ENCODE measurements around the gene ANXA2R. TPM values are rescaled to one million over a fixed set of nuclear protein-coding genes. Genes with fewer than 3 reads are reported as not detected.

The ANXA2R gene
- total and polyA plus RNA-seq, 9 of the 15 experiments (the other 6 are each of a cell fraction or from before 2014, with no cell fraction given), result 2.1 to 4.8 (median 3.4) TPM

DNA sequence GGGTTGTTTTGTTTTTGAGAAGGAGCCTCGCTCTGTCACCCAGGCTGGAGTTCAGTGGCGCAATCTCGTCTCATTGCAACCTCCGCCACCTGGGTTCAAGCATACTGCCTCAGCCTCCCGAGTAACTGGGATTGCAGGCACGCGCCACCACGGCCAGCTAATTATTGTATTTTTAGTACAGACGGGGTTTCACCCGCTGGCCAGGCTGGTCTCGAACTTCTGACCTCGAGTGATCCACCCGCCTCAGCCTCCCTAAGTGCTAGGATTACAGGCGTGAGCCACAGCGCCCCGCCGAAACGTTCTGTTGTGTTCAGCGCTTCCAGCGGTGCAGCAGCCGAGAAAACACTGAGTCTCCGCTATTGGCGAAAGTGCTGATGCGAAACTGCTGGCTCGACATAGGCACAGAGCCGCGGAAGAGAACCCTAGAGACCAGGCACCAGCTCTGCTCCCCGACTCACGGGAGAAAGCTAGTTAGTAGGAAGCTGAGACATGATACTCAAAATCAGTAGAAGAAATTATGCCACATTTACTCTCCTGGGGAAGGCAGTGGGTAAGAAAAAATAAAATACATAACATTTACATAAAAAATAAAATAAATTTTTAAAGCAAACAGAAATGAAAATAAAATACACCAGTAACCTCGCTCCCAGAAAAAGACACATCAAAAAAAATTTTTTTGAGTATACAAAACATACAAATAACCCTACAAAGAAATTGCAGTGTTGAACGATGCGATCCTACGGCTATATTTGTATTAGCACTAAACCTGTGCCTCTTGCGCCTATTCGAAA, 31.6 kb downstream of the ANXA2R start (continued):
- TF ChIP-seq, protein P1, sequence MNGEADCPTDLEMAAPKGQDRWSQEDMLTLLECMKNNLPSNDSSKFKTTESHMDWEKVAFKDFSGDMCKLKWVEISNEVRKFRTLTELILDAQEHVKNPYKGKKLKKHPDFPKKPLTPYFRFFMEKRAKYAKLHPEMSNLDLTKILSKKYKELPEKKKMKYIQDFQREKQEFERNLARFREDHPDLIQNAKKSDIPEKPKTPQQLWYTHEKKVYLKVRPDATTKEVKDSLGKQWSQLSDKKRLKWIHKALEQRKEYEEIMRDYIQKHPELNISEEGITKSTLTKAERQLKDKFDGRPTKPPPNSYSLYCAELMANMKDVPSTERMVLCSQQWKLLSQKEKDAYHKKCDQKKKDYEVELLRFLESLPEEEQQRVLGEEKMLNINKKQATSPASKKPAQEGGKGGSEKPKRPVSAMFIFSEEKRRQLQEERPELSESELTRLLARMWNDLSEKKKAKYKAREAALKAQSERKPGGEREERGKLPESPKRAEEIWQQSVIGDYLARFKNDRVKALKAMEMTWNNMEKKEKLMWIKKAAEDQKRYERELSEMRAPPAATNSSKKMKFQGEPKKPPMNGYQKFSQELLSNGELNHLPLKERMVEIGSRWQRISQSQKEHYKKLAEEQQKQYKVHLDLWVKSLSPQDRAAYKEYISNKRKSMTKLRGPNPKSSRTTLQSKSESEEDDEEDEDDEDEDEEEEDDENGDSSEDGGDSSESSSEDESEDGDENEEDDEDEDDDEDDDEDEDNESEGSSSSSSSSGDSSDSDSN (IDR thresholded peaks at IDR 0.05; ENCODE audit: borderline replicate concordance in 1 of 2, low read depth in 2 of 2, low read length in 2 of 2), result peak; percentile 94 to 95; a peak in 3 of 4 replicates
- TF ChIP-seq SMAD3 (CRISPR knock-in tag; conservative IDR thresholded peaks at IDR 0.05) (no peak), SAFB (IDR thresholded peaks at IDR 0.05; ENCODE audit: borderline replicate concordance, low read depth, low read length) (no peak), MCM3 (IDR thresholded peaks at IDR 0.05) (no peak), EP400 (IDR thresholded peaks at IDR 0.05) (peak; percentile 66), IFI16 (CRISPR knock-in tag; IDR thresholded peaks at IDR 0.05) (0 out of 2 replicates have a peak, but pooled peaks have one; percentile 2), NR4A1 (CRISPR knock-in tag; IDR thresholded peaks at IDR 0.05) (no peak), NR4A1 (tag; IDR thresholded peaks at IDR 0.05) (peak; percentile 83), NR2C2 (CRISPR knock-in tag; IDR thresholded peaks at IDR 0.05) (no peak; the same call in 1 of the 2 replicates), NR2C2 (tag; IDR thresholded peaks at IDR 0.05) (peak; percentile 46; the same call in 1 of the 2 replicates), IRF2 (CRISPR knock-in tag; IDR thresholded peaks at IDR 0.05) (no peak)
- TF ChIP-seq, protein P2, sequence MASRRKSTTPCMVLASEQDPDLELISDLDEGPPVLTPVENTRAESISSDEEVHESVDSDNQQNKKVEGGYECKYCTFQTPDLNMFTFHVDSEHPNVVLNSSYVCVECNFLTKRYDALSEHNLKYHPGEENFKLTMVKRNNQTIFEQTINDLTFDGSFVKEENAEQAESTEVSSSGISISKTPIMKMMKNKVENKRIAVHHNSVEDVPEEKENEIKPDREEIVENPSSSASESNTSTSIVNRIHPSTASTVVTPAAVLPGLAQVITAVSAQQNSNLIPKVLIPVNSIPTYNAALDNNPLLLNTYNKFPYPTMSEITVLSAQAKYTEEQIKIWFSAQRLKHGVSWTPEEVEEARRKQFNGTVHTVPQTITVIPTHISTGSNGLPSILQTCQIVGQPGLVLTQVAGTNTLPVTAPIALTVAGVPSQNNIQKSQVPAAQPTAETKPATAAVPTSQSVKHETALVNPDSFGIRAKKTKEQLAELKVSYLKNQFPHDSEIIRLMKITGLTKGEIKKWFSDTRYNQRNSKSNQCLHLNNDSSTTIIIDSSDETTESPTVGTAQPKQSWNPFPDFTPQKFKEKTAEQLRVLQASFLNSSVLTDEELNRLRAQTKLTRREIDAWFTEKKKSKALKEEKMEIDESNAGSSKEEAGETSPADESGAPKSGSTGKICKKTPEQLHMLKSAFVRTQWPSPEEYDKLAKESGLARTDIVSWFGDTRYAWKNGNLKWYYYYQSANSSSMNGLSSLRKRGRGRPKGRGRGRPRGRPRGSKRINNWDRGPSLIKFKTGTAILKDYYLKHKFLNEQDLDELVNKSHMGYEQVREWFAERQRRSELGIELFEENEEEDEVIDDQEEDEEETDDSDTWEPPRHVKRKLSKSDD (conservative IDR thresholded peaks at IDR 0.05; ENCODE audit: low read length), result no peak
- TF ChIP-seq, protein P3, sequence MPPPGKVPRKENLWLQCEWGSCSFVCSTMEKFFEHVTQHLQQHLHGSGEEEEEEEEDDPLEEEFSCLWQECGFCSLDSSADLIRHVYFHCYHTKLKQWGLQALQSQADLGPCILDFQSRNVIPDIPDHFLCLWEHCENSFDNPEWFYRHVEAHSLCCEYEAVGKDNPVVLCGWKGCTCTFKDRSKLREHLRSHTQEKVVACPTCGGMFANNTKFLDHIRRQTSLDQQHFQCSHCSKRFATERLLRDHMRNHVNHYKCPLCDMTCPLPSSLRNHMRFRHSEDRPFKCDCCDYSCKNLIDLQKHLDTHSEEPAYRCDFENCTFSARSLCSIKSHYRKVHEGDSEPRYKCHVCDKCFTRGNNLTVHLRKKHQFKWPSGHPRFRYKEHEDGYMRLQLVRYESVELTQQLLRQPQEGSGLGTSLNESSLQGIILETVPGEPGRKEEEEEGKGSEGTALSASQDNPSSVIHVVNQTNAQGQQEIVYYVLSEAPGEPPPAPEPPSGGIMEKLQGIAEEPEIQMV (tag; conservative IDR thresholded peaks at IDR 0.05; ENCODE audit: low read depth), result 0 out of 2 replicates have a peak, but pooled peaks have one; percentile 47
- TF ChIP-seq, protein P4, sequence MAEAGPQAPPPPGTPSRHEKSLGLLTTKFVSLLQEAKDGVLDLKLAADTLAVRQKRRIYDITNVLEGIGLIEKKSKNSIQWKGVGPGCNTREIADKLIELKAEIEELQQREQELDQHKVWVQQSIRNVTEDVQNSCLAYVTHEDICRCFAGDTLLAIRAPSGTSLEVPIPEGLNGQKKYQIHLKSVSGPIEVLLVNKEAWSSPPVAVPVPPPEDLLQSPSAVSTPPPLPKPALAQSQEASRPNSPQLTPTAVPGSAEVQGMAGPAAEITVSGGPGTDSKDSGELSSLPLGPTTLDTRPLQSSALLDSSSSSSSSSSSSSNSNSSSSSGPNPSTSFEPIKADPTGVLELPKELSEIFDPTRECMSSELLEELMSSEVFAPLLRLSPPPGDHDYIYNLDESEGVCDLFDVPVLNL (CRISPR knock-in tag; IDR thresholded peaks at IDR 0.05; ENCODE audit: low read depth), result no peak
- TF ChIP-seq, protein P5, sequence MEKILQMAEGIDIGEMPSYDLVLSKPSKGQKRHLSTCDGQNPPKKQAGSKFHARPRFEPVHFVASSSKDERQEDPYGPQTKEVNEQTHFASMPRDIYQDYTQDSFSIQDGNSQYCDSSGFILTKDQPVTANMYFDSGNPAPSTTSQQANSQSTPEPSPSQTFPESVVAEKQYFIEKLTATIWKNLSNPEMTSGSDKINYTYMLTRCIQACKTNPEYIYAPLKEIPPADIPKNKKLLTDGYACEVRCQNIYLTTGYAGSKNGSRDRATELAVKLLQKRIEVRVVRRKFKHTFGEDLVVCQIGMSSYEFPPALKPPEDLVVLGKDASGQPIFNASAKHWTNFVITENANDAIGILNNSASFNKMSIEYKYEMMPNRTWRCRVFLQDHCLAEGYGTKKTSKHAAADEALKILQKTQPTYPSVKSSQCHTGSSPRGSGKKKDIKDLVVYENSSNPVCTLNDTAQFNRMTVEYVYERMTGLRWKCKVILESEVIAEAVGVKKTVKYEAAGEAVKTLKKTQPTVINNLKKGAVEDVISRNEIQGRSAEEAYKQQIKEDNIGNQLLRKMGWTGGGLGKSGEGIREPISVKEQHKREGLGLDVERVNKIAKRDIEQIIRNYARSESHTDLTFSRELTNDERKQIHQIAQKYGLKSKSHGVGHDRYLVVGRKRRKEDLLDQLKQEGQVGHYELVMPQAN (IDR thresholded peaks at IDR 0.05; ENCODE audit: borderline replicate concordance), result peak; percentile 79; the same call in 1 of the 2 replicates

Data from K562 (cell line).